Lung (tissue), 13 donors: Measurements from ENCODE around the gene EXOSC2. TPM values are rescaled to one million over a fixed set of nuclear protein-coding genes. Genes with fewer than 3 reads are reported as not detected.

Experiments used
- ATAC-seq: fragments of 200-7000 bp; cut with Tn5 transposase; one replicate; pipeline ENCODE4 v1.9.1; 2020; ENCODE audit warnings: moderate number of reproducible peaks; ENCODE audit not compliant: insufficient read depth, low FRiP score
- DNase-seq, 3 donors: peaks; one replicate each; pipeline ENCODE4 v3.0.0-alpha.2; 2013 to 2017
- H3K27ac ChIP-seq, 2 donors: one replicate each; pipeline ENCODE4 v1.5.1; 2013; ENCODE audit warnings: mild to moderate bottlenecking in 2 of 2, moderate library complexity in 2 of 2, control low read depth in 1 of 2, inconsistent platforms in 1 of 2, low read depth in 1 of 2, low read length in 1 of 2
- H3K27me3 ChIP-seq, 3 donors: one replicate each; pipeline ENCODE4 v1.5.1; 2013; ENCODE audit warnings: low read length in 2 of 3; ENCODE audit not compliant: control insufficient read depth in 3 of 3, insufficient read depth in 3 of 3
- H3K36me3 ChIP-seq, 4 donors: one replicate each; pipeline ENCODE4 v1.5.1; 2013; ENCODE audit warnings: low read length in 4 of 4, mild to moderate bottlenecking in 1 of 4, moderate library complexity in 1 of 4; ENCODE audit not compliant: control insufficient read depth in 4 of 4, insufficient read depth in 4 of 4
- H3K4me1 ChIP-seq, 5 donors: one replicate each; pipeline ENCODE4 v1.5.1; 2013; ENCODE audit warnings: low read length in 5 of 5, mild to moderate bottlenecking in 2 of 5, moderate library complexity in 1 of 5; ENCODE audit not compliant: control insufficient read depth in 5 of 5, insufficient read depth in 5 of 5
- H3K4me3 ChIP-seq: one replicate; pipeline ENCODE4 v1.5.1; 2013; ENCODE audit warnings: mild to moderate bottlenecking, control low read depth, moderate library complexity
- H3K9ac ChIP-seq, 2 donors: one replicate each; pipeline ENCODE4 v1.5.1; 2013; ENCODE audit warnings: low read length in 2 of 2, control low read depth in 1 of 2; ENCODE audit not compliant: insufficient read depth in 1 of 2
- H3K9me3 ChIP-seq, 4 donors: one replicate each; pipeline ENCODE4 v1.5.1; 2013; ENCODE audit warnings: low read length in 3 of 4, mild to moderate bottlenecking in 1 of 4, moderate library complexity in 1 of 4; ENCODE audit not compliant: control insufficient read depth in 4 of 4, insufficient read depth in 3 of 4
- CTCF ChIP-seq: IDR thresholded peaks from 2 replicates; pipeline ENCODE4 v1.5.1; 2012; ENCODE audit warnings: mild to moderate bottlenecking; ENCODE audit errors: control extremely low read depth, extremely low read depth
- WGBS, 2 donors: extraction: QIAGEN DNeasy Blood & Tissue Kit; methylation state at CpG; one replicate each; pipeline ENCODE4 v1.1.7; 2013; 5-methylcytosine and 5-hydroxymethylcytosine counted together
- polyA plus RNA-seq, 2 donors: library from polyadenylated mRNA; stranded (reverse); fragments of 200-250 nt; gene quantifications; one replicate each; pipeline ENCODE4 v1.2.1, GENCODE V29; 2013
- small RNA-seq: library from RNA; depleted of rRNA; stranded (forward); fragments of <200 nt; gene quantifications from one replicate; pipeline ENCODE3, GENCODE V24; 2014; ENCODE audit warnings: low replicate concordance
- total RNA-seq, 2 donors: library from RNA; depleted of rRNA in 1 of 2; stranded (reverse); fragments of >200 nt in 1 of 2; gene quantifications; one replicate each; pipeline ENCODE4 v1.2.1, GENCODE V29; 2014 to 2021
- donor health status: control.
- donor health status: control.
- donor health status: Bipolar disorder and iron deficiency.
- donor health status: healthy.
- donor health status: DM: yes; HTN: yes; CAD: no.

Gene EXOSC2
- total and polyA plus RNA-seq, 4 donors, result 15.3 to 23.0 (median 19.0) TPM

GRCh38 chr9:130751631-130752355 is 58.2 kb downstream of the EXOSC2 start:
- ATAC-seq, result no peak
- no peak for DNase-seq

More at GRCh38 chr9:130751631-130752355, 58.2 kb downstream of the EXOSC2 start:
- Histone ChIP-seq H3K36me3 (no peaks in the 10 kb centered on the region), H3K4me1 (peaks cover 2 to 18% (median 16%) of the 10 kb centered on the region in 5 donors), H3K4me3 (no peak overlapping the region), H3K27me3 (no peaks in the 10 kb centered on the region), H3K9ac (no peak overlapping the region), H3K27ac (no peak overlapping the region), H3K9me3 (no peaks in the 10 kb centered on the region)
- 94 to 96% methylated on average over 7 of the region's 7 CpGs for WGBS, 2 donors
- TF ChIP-seq CTCF, result no peak

Small RNA genes within 50 kb of the gene (small RNA-seq; reads per million reads assigned to genes)
- not detected for gene AL359092.1

Other genes with a start within 250 kb of the EXOSC2 start
- 100 to 1,000 TPM in 1 of 2 donors, 10 to 100 TPM in 1; 51.2 to 111 TPM for gene ASS1, start 248.8 kb upstream of the EXOSC2 start, total RNA-seq
- gene ASS1, start 248.8 kb upstream of the EXOSC2 start, polyA plus RNA-seq, result 100 to 1,000 TPM; 114 to 165 TPM
- 10 to 100 TPM; 43.6 to 44.6 TPM for gene FUBP3, start 114.2 kb upstream of the EXOSC2 start, total RNA-seq
- gene FUBP3, start 114.2 kb upstream of the EXOSC2 start, polyA plus RNA-seq, result 10 to 100 TPM; 22.9 to 26.5 TPM
- gene PRDM12, start 29.2 kb upstream of the EXOSC2 start, total RNA-seq, result under 1 TPM in 1 of 2 donors, not detected in 1; 0.09 TPM
- gene PRDM12, start 29.2 kb upstream of the EXOSC2 start, polyA plus RNA-seq, result under 1 TPM in 1 of 2 donors, not detected in 1; 0.05 TPM
- 10 to 100 TPM; 47.1 to 60.0 TPM for gene ABL1, start 141.5 kb downstream of the EXOSC2 start, total RNA-seq
- gene ABL1, start 141.5 kb downstream of the EXOSC2 start, polyA plus RNA-seq, result 10 to 100 TPM; 23.3 to 28.3 TPM
- not detected for gene QRFP, start 203.0 kb downstream of the EXOSC2 start, total RNA-seq
- gene QRFP, start 203.0 kb downstream of the EXOSC2 start, polyA plus RNA-seq, result under 1 TPM; 0.13 to 0.16 TPM
- 1 to 10 TPM in 1 of 2 donors, under 1 TPM in 1; 0.97 to 7.7 TPM for gene FIBCD1, start 245.5 kb downstream of the EXOSC2 start, total RNA-seq
- 1 to 10 TPM; 4.0 to 4.1 TPM for gene FIBCD1, start 245.5 kb downstream of the EXOSC2 start, polyA plus RNA-seq